ENCODE measurements around the gene PSMC1. TPM values are rescaled to one million over a fixed set of nuclear protein-coding genes. Genes with fewer than 3 reads are reported as not detected.

Gene PSMC1
- total and polyA plus RNA-seq, 8 donors, result 64.3 to 118 (median 107) TPM

GRCh38 chr14:90288651-90289355 is 32.5 kb downstream of the PSMC1 start:
- intact Hi-C loops (cut with DNase I), result no loop called here
- DNase-seq (peak in 1 of 4 donors; percentile 35), ATAC-seq (no peak)
- Histone ChIP-seq H3K9me3 (no peaks in the 10 kb centered on the region), H3K27ac (peak overlapping the region in 1 of 2 donors; percentile 76), H3K4me1 (peaks cover 0 to 14% of the 10 kb centered on the region in 2 donors), H3K4me3 (no peak overlapping the region), H3K27me3 (no peaks in the 10 kb centered on the region), H3K36me3 (peaks cover 0 to 88% of the 10 kb centered on the region in 2 donors)
- no peak for TF ChIP-seq CTCF (IDR thresholded peaks at IDR 0.05)

GRCh38 chr14:90290337-90291011 is 34.1 kb downstream of the PSMC1 start:
- Histone ChIP-seq H3K4me1 (peaks cover 0 to 24% of the 10 kb centered on the region in 2 donors), H3K4me3 (no peak overlapping the region), H3K27me3 (no peaks in the 10 kb centered on the region), H3K27ac (no peak overlapping the region), H3K36me3 (peaks cover 0 to 81% of the 10 kb centered on the region in 2 donors), H3K9me3 (no peaks in the 10 kb centered on the region)
- TF ChIP-seq CTCF (IDR thresholded peaks at IDR 0.05), result no peak
- intact Hi-C loops (cut with DNase I), result no loop called here
- ATAC-seq, result no peak
- no peak for DNase-seq

- no peak for ATAC-seq
- Histone ChIP-seq H3K36me3 (peaks cover 0 to 77% of the 10 kb centered on the region in 2 donors), H3K27me3 (no peaks in the 10 kb centered on the region), H3K4me3 (no peak overlapping the region), H3K4me1 (peaks cover 0 to 35% of the 10 kb centered on the region in 2 donors), H3K27ac (no peak overlapping the region), H3K9me3 (no peaks in the 10 kb centered on the region)
- DNase-seq, result no peak
- intact Hi-C loops (cut with DNase I), result no loop called here
- TF ChIP-seq CTCF (IDR thresholded peaks at IDR 0.05), result no peak
Measured at GRCh38 chr14:90291699-90292098, 35.3 kb downstream of the PSMC1 start.

- Histone ChIP-seq H3K27ac (peak overlapping the region in 1 of 2 donors; percentile 89), H3K9me3 (no peaks in the 10 kb centered on the region), H3K27me3 (no peaks in the 10 kb centered on the region), H3K36me3 (peaks cover 0 to 72% of the 10 kb centered on the region in 2 donors), H3K4me1 (peaks cover 0 to 36% of the 10 kb centered on the region in 2 donors), H3K4me3 (no peak overlapping the region)
- intact Hi-C loops (cut with DNase I), result no loop called here
- no peak for ATAC-seq
- no peak for TF ChIP-seq CTCF (IDR thresholded peaks at IDR 0.05)
- no peak for DNase-seq
Measured at GRCh38 chr14:90293766-90294730, 37.7 kb downstream of the PSMC1 start.
